ENCODE measurements around the gene LILRB1. TPM values are rescaled to one million over a fixed set of nuclear protein-coding genes. Genes with fewer than 3 reads are reported as not detected.
"Not testable (repeated sequence)": the region's sequence is repeated elsewhere in the genome, so short reads cannot be mapped to it uniquely, and the experiment has no call there.

The LILRB1 gene
- total RNA-seq, 1 donor from 2014 or later, result not detected

- not testable (repeated sequence) for DNase-seq
These were observed 5.2 kb upstream of the LILRB1 start for GRCh38 chr19:54624934-54625730.

GRCh38 chr19:54626757-54627156 lies 3.5 kb upstream of the LILRB1 start:
- DNase-seq, result no peak

- DNase-seq, result not testable (repeated sequence)
These were observed 2.4 kb upstream of the LILRB1 start for GRCh38 chr19:54627912-54628311.

GRCh38 chr19:54630782-54631181 lies 498 bp downstream of the LILRB1 start:
- DNase-seq, result no peak

GRCh38 chr19:54631489-54632337 lies 1.4 kb downstream of the LILRB1 start:
- DNase-seq, result not testable (repeated sequence)

GRCh38 chr19:54632517-54632916 lies 2.2 kb downstream of the LILRB1 start:
- not testable (repeated sequence) for DNase-seq

GRCh38 chr19:54633401-54633800 lies 3.1 kb downstream of the LILRB1 start:
- DNase-seq, result no peak

- not testable (repeated sequence) for DNase-seq
These were observed 5.8 kb downstream of the LILRB1 start for GRCh38 chr19:54636081-54636480.

GRCh38 chr19:54638683-54639082 lies 8.4 kb downstream of the LILRB1 start:
- DNase-seq, result no peak

- DNase-seq, result not testable (repeated sequence)
These were observed 12.7 kb downstream of the LILRB1 start for GRCh38 chr19:54642953-54643352.

- not testable (repeated sequence) for DNase-seq
These were observed 13.3 kb downstream of the LILRB1 start for GRCh38 chr19:54643583-54643982.

GRCh38 chr19:54644056-54644455 lies 13.8 kb downstream of the LILRB1 start:
- DNase-seq, result no peak

- DNase-seq, result no peak
These were observed 16.1 kb downstream of the LILRB1 start for GRCh38 chr19:54646331-54646841.

- DNase-seq, result peak; percentile 6
These were observed 17.8 kb downstream of the LILRB1 start for GRCh38 chr19:54648129-54648528.

- no peak for DNase-seq
These were observed 19.9 kb downstream of the LILRB1 start for GRCh38 chr19:54650108-54650655.

GRCh38 chr19:54653181-54653809 lies 23.0 kb downstream of the LILRB1 start:
- DNase-seq, result peak; percentile 63

GRCh38 chr19:54654447-54655321 lies 24.4 kb downstream of the LILRB1 start:
- DNase-seq, result no peak

GRCh38 chr19:54659300-54659699 lies 29.0 kb downstream of the LILRB1 start:
- no peak for DNase-seq

- no peak for DNase-seq
These were observed 30.0 kb downstream of the LILRB1 start for GRCh38 chr19:54660306-54660705.

GRCh38 chr19:54660964-54661363 lies 30.7 kb downstream of the LILRB1 start:
- DNase-seq, result no peak

GRCh38 chr19:54661846-54662481 lies 31.7 kb downstream of the LILRB1 start:
- DNase-seq, result no peak

Data from dermis blood vessel endothelial cell (primary cell).